GM19438 (cell line): ENCODE measurements around the gene DAAM2.

Source experiments
- ATAC-seq: cut with Tn5 transposase; IDR thresholded peaks from one replicate; pipeline ENCODE4 v1.9.1; 2021; ENCODE audit warnings: low read depth; ENCODE audit not compliant: unreplicated experiment

DAAM2 gene

DNA sequence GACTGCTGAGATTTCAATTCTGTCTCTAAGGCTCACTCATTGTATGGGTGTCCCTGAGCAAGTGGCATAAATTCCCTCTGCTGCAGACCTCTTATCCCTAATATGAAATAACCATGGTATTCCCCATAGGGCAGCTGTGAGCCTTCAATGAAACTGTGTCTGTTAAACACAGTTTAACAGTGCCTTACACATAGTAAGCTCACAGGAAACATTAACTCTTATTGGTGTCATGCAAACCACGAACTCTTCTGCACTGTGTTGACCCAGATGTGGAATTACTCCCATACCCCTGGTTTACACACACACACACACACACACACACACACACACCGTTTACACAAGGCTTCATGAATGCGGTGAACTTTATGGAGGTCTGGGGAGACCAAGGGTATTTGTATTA lies 23.2 kb downstream of the DAAM2 start:
- ATAC-seq: no peak

GRCh38 chr6:39816747-39817146 lies 24.6 kb downstream of the DAAM2 start:
- no peak for ATAC-seq

DNA sequence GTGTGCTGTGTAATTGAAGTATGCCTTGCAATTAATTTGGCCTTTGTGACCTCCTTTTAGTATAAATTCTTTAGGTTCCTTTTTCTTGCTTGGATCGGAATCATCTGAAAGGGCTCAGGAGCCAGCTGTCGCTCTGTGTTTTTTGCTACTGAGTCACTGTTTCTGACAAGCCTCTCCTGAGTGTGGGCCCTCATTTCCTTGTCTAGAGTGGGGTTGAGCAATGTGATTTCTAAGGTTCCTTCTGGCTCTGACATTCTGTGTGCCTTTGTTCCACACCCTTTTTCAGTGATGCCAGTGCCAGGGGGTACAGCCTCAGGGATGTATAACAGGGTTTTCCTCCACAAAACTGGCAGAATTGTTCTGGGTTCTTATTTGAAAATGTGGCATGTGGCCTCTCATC lies 26.5 kb downstream of the DAAM2 start:
- ATAC-seq: no peak

- no peak for ATAC-seq
Observed at GRCh38 chr6:39819228-39819627, 27.1 kb downstream of the DAAM2 start.

- ATAC-seq: no peak
Observed at GRCh38 chr6:39819676-39820075, 27.5 kb downstream of the DAAM2 start.

GRCh38 chr6:39820553-39820952 lies 28.4 kb downstream of the DAAM2 start:
- no peak for ATAC-seq

- ATAC-seq: no peak
Observed at GRCh38 chr6:39821046-39821740, 29.0 kb downstream of the DAAM2 start.

DNA sequence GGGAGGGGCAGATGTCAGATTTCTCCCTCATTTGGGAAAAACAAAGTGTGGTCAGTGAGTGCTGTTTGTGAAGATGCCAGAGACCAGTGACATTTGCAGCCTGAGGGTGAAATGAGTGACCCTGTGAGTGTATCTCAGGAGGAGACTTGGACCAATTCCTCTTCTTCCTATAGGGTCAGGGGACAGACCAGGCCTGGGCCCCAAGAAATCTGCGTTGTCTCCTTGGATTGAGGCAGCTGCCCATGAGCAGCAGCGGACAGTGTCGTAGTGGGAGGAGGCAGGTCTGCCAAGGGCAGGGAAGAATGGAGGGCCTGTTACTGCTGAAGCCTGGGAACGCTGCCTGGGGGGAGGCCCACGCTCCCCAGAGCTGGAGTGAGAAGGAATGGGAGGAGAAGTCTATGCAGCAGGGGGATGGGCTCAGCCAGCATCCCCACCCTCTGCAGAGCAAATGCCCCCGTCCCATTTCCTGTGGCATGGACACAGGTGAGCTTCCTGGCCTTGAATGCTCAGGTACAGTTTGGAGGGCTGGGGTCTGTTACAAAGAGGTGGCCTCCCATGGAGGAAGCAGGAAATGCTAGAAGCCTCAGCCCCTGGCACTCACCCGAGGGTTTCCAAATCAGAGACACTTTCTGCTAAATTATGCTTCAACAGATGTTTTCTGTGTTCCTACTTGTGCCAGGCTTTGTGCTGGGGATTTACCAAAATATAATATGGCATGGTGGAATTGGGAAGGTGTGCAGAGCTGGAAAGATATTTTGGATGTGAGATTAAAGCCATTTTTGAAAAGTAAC lies 29.8 kb downstream of the DAAM2 start:
- no peak for ATAC-seq

GRCh38 chr6:39822846-39823815 lies 31.0 kb downstream of the DAAM2 start:
- no peak for ATAC-seq

- ATAC-seq: no peak
Observed at GRCh38 chr6:39824030-39824926, 32.1 kb downstream of the DAAM2 start.

DNA sequence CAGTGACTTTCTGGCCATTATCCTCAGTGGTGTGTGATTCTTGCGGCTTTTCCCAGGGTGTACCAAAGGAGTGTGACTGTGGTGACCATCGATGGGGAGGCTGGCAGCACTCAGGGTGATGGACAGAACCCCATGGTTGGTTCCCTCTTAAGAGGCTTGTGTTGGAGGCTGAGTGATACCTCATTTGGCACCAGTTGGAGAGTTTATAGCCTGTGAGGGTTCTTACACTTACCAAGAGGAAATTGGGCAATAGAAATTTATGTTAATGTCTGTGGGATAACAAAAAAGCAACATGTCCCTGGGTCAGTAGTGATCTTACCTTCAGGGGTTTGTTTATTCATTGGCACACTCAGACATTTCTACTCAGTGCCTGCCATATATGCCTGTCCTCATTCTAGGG lies 37.2 kb downstream of the DAAM2 start:
- no peak for ATAC-seq

- no peak for ATAC-seq
Observed at GRCh38 chr6:39830444-39830843, 38.3 kb downstream of the DAAM2 start.

GRCh38 chr6:39831701-39832100 lies 39.5 kb downstream of the DAAM2 start:
- no peak for ATAC-seq

DNA sequence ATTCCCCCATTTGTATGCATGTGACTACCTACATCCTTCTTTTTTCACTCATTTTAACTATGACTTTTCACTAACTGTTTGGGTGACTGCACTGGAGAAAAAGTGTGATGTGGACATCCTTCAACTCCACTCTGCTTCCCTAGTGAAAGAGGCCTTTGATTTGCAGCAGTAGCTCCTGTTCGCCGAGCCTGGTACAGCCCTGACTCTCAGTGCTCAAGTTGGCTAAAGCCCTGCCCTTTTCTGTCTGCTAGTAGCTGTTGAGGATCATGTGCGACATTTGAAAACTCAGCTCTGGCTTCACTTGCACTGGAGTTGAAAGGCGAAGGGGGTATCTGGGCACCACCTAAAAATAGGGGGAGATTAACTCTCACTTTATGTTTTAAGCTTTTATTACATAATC lies 42.1 kb downstream of the DAAM2 start:
- ATAC-seq: no peak

GRCh38 chr6:39834866-39835265 lies 42.7 kb downstream of the DAAM2 start:
- ATAC-seq: no peak

GRCh38 chr6:39835821-39836295 lies 43.7 kb downstream of the DAAM2 start:
- no peak for ATAC-seq

GRCh38 chr6:39836606-39837005 lies 44.4 kb downstream of the DAAM2 start:
- ATAC-seq: no peak

DNA sequence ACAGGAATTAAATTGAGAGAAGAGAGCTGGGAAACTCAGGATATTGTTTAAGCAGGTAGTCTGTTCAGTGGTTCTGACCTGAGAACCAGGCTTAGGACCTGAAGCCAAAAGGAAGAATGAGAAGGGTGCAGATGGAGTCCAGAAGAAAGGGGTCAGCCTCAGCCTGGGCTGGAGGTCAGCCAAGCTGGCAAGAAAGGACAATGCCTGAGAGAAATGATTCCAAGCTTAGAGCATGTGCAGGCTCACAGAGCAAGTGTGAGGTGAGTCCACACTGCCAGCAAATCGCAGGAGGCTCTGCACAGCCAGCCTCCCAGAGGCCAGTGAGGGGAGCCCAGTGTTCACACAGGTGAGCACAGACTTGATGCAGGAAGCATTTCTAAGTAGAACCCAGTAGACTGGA lies 47.3 kb downstream of the DAAM2 start:
- no peak for ATAC-seq

GRCh38 chr6:39840781-39841180 lies 48.6 kb downstream of the DAAM2 start:
- no peak for ATAC-seq

DNA sequence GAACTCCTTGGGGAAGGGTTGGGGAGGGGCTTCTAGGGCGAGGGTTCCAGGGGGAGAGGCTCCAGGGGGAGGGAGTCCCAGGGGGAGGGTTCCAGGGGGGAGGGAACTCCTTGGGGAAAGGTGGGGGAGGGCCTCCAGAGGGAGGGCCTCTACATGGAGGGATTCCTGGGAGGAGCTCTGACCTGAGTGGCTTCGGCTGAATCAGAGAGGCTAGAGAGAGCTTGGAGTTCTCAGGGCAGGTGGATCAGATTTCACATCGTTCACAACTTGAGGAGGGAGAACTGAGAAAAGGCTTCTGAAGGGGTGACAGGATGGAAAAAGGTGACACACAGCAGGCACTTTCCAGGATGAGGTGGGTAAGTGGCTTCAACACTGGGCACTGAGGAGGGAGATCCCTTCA lies 49.1 kb downstream of the DAAM2 start:
- ATAC-seq: no peak
